HG02610 (cell line): ENCODE data around the gene DLG2.
A peak's percentile ranks its signal among the peaks of the same experiment; 100 is the strongest.
"Not testable (repeated sequence)": the region's sequence is repeated elsewhere in the genome, so short reads cannot be mapped to it uniquely, and the experiment has no call there.

Experiments used
- ATAC-seq: cut with Tn5 transposase; IDR thresholded peaks from one replicate; pipeline ENCODE4 v1.9.1; 2021; ENCODE audit warnings: mild to moderate bottlenecking, moderate library complexity; ENCODE audit not compliant: unreplicated experiment

Gene DLG2

GRCh38 chr11:83785942-83786341, 1841.2 kb downstream of the DLG2 start:
- no peak for ATAC-seq

GRCh38 chr11:83784419-83784818, 1842.7 kb downstream of the DLG2 start:
- no peak for ATAC-seq

- no peak for ATAC-seq
These were observed 1844.8 kb downstream of the DLG2 start for GRCh38 chr11:83782329-83782728.

- no peak for ATAC-seq
These were observed 1847.3 kb downstream of the DLG2 start for GRCh38 chr11:83779876-83780275.

- no peak for ATAC-seq
These were observed 1848.5 kb downstream of the DLG2 start for GRCh38 chr11:83778596-83778995.

GRCh38 chr11:83773950-83774880, 1852.9 kb downstream of the DLG2 start:
- ATAC-seq: no peak

GRCh38 chr11:83768489-83768888, 1858.7 kb downstream of the DLG2 start:
- ATAC-seq: no peak

GRCh38 chr11:83766932-83767331, 1860.2 kb downstream of the DLG2 start:
- ATAC-seq: no peak

- ATAC-seq: peak; percentile 68
These were observed 1862.5 kb downstream of the DLG2 start for GRCh38 chr11:83764643-83765042.

GRCh38 chr11:83760932-83761331, 1866.2 kb downstream of the DLG2 start:
- no peak for ATAC-seq

GRCh38 chr11:83759148-83759547, 1868.0 kb downstream of the DLG2 start:
- no peak for ATAC-seq

- ATAC-seq: no peak
These were observed 1876.1 kb downstream of the DLG2 start for GRCh38 chr11:83751041-83751440.

- no peak for ATAC-seq
These were observed 1880.1 kb downstream of the DLG2 start for GRCh38 chr11:83746921-83747585.

- ATAC-seq: no peak
These were observed 1882.4 kb downstream of the DLG2 start for GRCh38 chr11:83744620-83745192.

- ATAC-seq: no peak
These were observed 1890.5 kb downstream of the DLG2 start for GRCh38 chr11:83736684-83737083.

GRCh38 chr11:83734120-83734519, 1893.0 kb downstream of the DLG2 start:
- no peak for ATAC-seq

- ATAC-seq: not testable (repeated sequence)
These were observed 1895.9 kb downstream of the DLG2 start for GRCh38 chr11:83731288-83731687.

- ATAC-seq: no peak
These were observed 1898.9 kb downstream of the DLG2 start for GRCh38 chr11:83728281-83728680.

GRCh38 chr11:83727251-83727650, 1899.9 kb downstream of the DLG2 start:
- ATAC-seq: no peak

- ATAC-seq: no peak
These were observed 1900.8 kb downstream of the DLG2 start for GRCh38 chr11:83726316-83726715.

- ATAC-seq: peak; percentile 79
These were observed 1901.4 kb downstream of the DLG2 start for GRCh38 chr11:83725728-83726127.

- no peak for ATAC-seq
These were observed 1901.9 kb downstream of the DLG2 start for GRCh38 chr11:83725269-83725560.
